ENCODE data around the gene PAPPA2.

The PAPPA2 gene

DNA sequence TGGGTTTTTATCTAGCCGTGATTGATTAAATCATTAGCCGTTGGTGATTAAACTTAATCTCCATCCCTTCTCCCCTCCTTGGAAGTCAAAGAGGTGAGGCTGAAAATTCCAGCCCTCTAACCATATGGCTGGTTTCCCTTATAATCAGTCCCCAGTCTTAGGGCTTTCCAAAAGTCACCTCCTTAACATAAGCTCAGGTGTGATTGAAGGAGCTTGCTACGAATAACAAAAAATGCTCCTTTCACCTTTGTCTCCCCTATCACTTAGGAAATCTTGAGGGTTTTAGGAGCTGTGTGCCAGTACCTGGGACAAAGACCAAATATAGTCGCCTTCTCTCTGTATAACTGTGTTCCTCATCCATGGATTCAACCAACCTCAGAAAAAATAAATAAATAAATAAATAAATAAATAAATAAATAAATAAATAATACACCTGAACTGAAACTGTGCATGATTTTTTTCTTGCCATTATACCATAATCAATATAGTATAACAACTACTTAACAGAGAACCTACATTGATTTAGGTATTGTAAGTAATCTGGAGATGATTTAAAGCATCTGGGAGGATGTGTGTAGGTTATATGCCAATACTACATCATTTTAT lies 82.2 kb downstream of the PAPPA2 start (continued):
- TF ChIP-seq, protein P1, sequence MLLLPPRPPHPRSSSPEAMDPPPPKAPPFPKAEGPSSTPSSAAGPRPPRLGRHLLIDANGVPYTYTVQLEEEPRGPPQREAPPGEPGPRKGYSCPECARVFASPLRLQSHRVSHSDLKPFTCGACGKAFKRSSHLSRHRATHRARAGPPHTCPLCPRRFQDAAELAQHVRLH (tag by site-specific recombination; IDR thresholded peaks at IDR 0.05), result peak; percentile 27; the same call in 1 of the 2 replicates
- TF ChIP-seq, protein P2, sequence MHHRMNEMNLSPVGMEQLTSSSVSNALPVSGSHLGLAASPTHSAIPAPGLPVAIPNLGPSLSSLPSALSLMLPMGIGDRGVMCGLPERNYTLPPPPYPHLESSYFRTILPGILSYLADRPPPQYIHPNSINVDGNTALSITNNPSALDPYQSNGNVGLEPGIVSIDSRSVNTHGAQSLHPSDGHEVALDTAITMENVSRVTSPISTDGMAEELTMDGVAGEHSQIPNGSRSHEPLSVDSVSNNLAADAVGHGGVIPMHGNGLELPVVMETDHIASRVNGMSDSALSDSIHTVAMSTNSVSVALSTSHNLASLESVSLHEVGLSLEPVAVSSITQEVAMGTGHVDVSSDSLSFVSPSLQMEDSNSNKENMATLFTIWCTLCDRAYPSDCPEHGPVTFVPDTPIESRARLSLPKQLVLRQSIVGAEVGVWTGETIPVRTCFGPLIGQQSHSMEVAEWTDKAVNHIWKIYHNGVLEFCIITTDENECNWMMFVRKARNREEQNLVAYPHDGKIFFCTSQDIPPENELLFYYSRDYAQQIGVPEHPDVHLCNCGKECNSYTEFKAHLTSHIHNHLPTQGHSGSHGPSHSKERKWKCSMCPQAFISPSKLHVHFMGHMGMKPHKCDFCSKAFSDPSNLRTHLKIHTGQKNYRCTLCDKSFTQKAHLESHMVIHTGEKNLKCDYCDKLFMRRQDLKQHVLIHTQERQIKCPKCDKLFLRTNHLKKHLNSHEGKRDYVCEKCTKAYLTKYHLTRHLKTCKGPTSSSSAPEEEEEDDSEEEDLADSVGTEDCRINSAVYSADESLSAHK (tag by site-specific recombination; IDR thresholded peaks at IDR 0.05), result no peak
- TF ChIP-seq ZNF830 (tag by site-specific recombination; IDR thresholded peaks at IDR 0.05; ENCODE audit: low read depth), result no peak
- no peak for TF ChIP-seq YY1 (tag by site-specific recombination; IDR thresholded peaks at IDR 0.05)
- no peak for TF ChIP-seq IKZF3 (tag by site-specific recombination; IDR thresholded peaks at IDR 0.05)
- peak; percentile 57; the same call in 1 of the 2 replicates for TF ChIP-seq ZNF558 (tag by site-specific recombination; IDR thresholded peaks at IDR 0.05)
- no peak for TF ChIP-seq ZNF544 (tag by site-specific recombination; IDR thresholded peaks at IDR 0.05)
- peak; percentile 40; the same call in 1 of the 2 replicates for TF ChIP-seq ZBTB21 (tag by site-specific recombination; IDR thresholded peaks at IDR 0.05)
- no peak for TF ChIP-seq ZNF701 (tag by site-specific recombination; IDR thresholded peaks at IDR 0.05)
- TF ChIP-seq ZNF623 (tag by site-specific recombination; IDR thresholded peaks at IDR 0.05), result peak; percentile 78
- TF ChIP-seq, protein P3, sequence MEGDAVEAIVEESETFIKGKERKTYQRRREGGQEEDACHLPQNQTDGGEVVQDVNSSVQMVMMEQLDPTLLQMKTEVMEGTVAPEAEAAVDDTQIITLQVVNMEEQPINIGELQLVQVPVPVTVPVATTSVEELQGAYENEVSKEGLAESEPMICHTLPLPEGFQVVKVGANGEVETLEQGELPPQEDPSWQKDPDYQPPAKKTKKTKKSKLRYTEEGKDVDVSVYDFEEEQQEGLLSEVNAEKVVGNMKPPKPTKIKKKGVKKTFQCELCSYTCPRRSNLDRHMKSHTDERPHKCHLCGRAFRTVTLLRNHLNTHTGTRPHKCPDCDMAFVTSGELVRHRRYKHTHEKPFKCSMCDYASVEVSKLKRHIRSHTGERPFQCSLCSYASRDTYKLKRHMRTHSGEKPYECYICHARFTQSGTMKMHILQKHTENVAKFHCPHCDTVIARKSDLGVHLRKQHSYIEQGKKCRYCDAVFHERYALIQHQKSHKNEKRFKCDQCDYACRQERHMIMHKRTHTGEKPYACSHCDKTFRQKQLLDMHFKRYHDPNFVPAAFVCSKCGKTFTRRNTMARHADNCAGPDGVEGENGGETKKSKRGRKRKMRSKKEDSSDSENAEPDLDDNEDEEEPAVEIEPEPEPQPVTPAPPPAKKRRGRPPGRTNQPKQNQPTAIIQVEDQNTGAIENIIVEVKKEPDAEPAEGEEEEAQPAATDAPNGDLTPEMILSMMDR (tag by site-specific recombination; IDR thresholded peaks at IDR 0.05), result no peak
- no peak for TF ChIP-seq ZNF521 (tag by site-specific recombination; IDR thresholded peaks at IDR 0.05)
- no peak for TF ChIP-seq ZNF121 (tag by site-specific recombination; IDR thresholded peaks at IDR 0.05)
- no peak for TF ChIP-seq HOXA7 (CRISPR knock-in tag; IDR thresholded peaks at IDR 0.05; ENCODE audit: borderline replicate concordance)
- no peak for TF ChIP-seq ZNF112 (tag by site-specific recombination; IDR thresholded peaks at IDR 0.05)
- TF ChIP-seq ZNF48 (tag by site-specific recombination; IDR thresholded peaks at IDR 0.05), result no peak
- TF ChIP-seq, protein P4, sequence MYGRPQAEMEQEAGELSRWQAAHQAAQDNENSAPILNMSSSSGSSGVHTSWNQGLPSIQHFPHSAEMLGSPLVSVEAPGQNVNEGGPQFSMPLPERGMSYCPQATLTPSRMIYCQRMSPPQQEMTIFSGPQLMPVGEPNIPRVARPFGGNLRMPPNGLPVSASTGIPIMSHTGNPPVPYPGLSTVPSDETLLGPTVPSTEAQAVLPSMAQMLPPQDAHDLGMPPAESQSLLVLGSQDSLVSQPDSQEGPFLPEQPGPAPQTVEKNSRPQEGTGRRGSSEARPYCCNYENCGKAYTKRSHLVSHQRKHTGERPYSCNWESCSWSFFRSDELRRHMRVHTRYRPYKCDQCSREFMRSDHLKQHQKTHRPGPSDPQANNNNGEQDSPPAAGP (tag by site-specific recombination; IDR thresholded peaks at IDR 0.05), result no peak
- no peak for TF ChIP-seq ZNF777 (tag by site-specific recombination; IDR thresholded peaks at IDR 0.05; ENCODE audit: borderline replicate concordance)
- TF ChIP-seq ZNF157 (tag by site-specific recombination; IDR thresholded peaks at IDR 0.05), result no peak
- TF ChIP-seq, protein P5, sequence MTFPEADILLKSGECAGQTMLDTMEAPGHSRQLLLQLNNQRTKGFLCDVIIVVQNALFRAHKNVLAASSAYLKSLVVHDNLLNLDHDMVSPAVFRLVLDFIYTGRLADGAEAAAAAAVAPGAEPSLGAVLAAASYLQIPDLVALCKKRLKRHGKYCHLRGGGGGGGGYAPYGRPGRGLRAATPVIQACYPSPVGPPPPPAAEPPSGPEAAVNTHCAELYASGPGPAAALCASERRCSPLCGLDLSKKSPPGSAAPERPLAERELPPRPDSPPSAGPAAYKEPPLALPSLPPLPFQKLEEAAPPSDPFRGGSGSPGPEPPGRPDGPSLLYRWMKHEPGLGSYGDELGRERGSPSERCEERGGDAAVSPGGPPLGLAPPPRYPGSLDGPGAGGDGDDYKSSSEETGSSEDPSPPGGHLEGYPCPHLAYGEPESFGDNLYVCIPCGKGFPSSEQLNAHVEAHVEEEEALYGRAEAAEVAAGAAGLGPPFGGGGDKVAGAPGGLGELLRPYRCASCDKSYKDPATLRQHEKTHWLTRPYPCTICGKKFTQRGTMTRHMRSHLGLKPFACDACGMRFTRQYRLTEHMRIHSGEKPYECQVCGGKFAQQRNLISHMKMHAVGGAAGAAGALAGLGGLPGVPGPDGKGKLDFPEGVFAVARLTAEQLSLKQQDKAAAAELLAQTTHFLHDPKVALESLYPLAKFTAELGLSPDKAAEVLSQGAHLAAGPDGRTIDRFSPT (tag by site-specific recombination; IDR thresholded peaks at IDR 0.05), result no peak
- TF ChIP-seq ZNF221 (tag by site-specific recombination; IDR thresholded peaks at IDR 0.05; ENCODE audit: borderline replicate concordance), result no peak
- no peak for TF ChIP-seq ZNF660 (tag by site-specific recombination; IDR thresholded peaks at IDR 0.05)
- no peak for TF ChIP-seq ZSCAN16 (tag by site-specific recombination; IDR thresholded peaks at IDR 0.05)
- TF ChIP-seq, protein P6, sequence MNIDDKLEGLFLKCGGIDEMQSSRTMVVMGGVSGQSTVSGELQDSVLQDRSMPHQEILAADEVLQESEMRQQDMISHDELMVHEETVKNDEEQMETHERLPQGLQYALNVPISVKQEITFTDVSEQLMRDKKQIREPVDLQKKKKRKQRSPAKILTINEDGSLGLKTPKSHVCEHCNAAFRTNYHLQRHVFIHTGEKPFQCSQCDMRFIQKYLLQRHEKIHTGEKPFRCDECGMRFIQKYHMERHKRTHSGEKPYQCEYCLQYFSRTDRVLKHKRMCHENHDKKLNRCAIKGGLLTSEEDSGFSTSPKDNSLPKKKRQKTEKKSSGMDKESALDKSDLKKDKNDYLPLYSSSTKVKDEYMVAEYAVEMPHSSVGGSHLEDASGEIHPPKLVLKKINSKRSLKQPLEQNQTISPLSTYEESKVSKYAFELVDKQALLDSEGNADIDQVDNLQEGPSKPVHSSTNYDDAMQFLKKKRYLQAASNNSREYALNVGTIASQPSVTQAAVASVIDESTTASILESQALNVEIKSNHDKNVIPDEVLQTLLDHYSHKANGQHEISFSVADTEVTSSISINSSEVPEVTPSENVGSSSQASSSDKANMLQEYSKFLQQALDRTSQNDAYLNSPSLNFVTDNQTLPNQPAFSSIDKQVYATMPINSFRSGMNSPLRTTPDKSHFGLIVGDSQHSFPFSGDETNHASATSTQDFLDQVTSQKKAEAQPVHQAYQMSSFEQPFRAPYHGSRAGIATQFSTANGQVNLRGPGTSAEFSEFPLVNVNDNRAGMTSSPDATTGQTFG (tag by site-specific recombination; IDR thresholded peaks at IDR 0.05; ENCODE audit: borderline replicate concordance), result no peak
- no peak for TF ChIP-seq PRDM1 (tag by site-specific recombination; IDR thresholded peaks at IDR 0.05)
- TF ChIP-seq ZNF114 (tag by site-specific recombination; IDR thresholded peaks at IDR 0.05), result no peak
- peak; percentile 97 for TF ChIP-seq ZNF555 (tag by site-specific recombination; conservative IDR thresholded peaks at IDR 0.05)
- TF ChIP-seq, protein P7, sequence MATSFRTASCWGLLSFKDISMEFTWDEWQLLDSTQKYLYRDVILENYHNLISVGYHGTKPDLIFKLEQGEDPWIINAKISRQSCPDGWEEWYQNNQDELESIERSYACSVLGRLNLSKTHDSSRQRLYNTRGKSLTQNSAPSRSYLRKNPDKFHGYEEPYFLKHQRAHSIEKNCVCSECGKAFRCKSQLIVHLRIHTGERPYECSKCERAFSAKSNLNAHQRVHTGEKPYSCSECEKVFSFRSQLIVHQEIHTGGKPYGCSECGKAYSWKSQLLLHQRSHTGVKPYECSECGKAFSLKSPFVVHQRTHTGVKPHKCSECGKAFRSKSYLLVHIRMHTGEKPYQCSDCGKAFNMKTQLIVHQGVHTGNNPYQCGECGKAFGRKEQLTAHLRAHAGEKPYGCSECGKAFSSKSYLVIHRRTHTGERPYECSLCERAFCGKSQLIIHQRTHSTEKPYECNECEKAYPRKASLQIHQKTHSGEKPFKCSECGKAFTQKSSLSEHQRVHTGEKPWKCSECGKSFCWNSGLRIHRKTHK (tag by site-specific recombination; IDR thresholded peaks at IDR 0.05), result no peak
- TF ChIP-seq ZNF548 (tag by site-specific recombination; IDR thresholded peaks at IDR 0.05), result no peak
- no peak for TF ChIP-seq KLF8 (tag by site-specific recombination; IDR thresholded peaks at IDR 0.05)
